Panc1 (cell line): ENCODE measurements around the gene TSC2.

ENCODE experiments used
- CTCF ChIP-seq: fragments of 450-650 bp; IDR thresholded peaks from 2 replicates; pipeline ENCODE4 v1.5.1; 2017; ENCODE audit warnings: mild to moderate bottlenecking
- POLR2AphosphoS5 ChIP-seq: IDR thresholded peaks from 2 replicates; pipeline ENCODE4 v1.6.1; 2012; ENCODE audit warnings: mild to moderate bottlenecking, low read depth, low read length, moderate library complexity
- REST ChIP-seq, 2 experiments: IDR thresholded peaks; 2 replicates each; pipeline ENCODE4 v1.6.1; 2011 to 2012; ENCODE audit warnings: low read depth in 2 of 2, control low read depth in 1 of 2, low read length in 1 of 2, mild to moderate bottlenecking in 1 of 2, moderate library complexity in 1 of 2; ENCODE audit not compliant: insufficient read depth in 1 of 2
- TCF7L2 ChIP-seq: IDR thresholded peaks from 2 replicates; pipeline ENCODE4 v1.6.1; 2011; ENCODE audit warnings: mild to moderate bottlenecking, low read depth, low read length, inconsistent platforms

GRCh38 chr16:2058420-2058819 is 10.6 kb downstream of the TSC2 start:
- no peak for TF ChIP-seq CTCF
- TF ChIP-seq POLR2AphosphoS5: no peak
- no peak for TF ChIP-seq TCF7L2
- TF ChIP-seq REST (IDR thresholded peaks at IDR 0.05; ENCODE audit: insufficient read depth in 1 of 2, low read depth in 2 of 2, low read length in 1 of 2): no peak
